T-helper 1 cell (primary cell): ENCODE results near the gene SKIDA1.

Experiments used
- DNase-seq, 5 donors: peaks; one replicate each; pipeline ENCODE4 v3.0.0-alpha.2; 2012 to 2020

Gene SKIDA1

DNA sequence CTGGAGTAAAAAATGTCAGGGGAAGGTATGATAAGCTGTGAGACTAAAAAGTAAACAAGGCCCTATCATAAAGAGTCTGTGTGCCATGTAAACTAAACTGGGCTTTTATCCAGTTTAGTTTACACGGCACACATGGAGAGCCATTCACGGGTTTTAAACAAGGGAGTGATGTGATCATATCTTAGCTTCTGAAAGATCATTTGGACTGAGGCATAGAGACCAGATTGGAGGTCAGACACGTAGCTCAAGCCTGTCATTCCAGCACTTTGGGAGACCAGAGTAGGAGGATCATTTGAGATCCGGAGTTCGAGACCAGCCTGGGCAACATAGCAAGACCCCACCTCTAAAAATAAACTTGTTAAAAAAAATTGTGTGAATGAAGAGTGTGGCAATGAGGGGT lies 50.1 kb downstream of the SKIDA1 start:
- no peak for DNase-seq

GRCh38 chr10:21473541-21473940 lies 51.9 kb downstream of the SKIDA1 start:
- DNase-seq, result no peak

DNA sequence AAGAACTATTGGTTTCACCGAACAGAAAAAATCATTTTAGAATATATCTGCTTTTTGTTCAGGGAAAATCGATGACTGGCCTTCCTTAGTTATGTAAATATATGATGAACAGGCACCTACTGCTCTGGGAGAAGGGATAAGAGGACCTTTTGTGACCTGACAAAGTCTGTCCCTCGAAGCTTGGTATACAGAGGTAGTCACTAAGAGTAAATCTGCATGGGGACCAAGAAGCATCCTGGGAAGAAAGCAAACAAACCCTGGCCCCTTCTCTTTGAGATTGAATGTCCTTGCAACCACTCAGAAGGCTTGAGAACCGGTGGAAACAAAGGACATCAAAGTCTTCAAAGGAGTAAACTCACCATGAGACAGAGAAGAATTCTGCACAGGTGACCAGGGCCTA lies 52.3 kb downstream of the SKIDA1 start:
- DNase-seq, result no peak

GRCh38 chr10:21468086-21468485 lies 57.4 kb downstream of the SKIDA1 start:
- DNase-seq, result no peak

GRCh38 chr10:21467633-21468032 lies 57.8 kb downstream of the SKIDA1 start:
- DNase-seq, result no peak

- DNase-seq, result no peak
Measured at GRCh38 chr10:21464134-21464533, 61.3 kb downstream of the SKIDA1 start.
